Liver (tissue), 3 donors: Measurements from ENCODE around the gene USP15.

Experiments used
- ATF3 ChIP-seq: IDR thresholded peaks from 2 replicates; pipeline ENCODE4 v1.6.1; 2016; ENCODE audit warnings: antibody characterized with exemption
- CTCF ChIP-seq: fragments of 150-350 bp; IDR thresholded peaks from 2 replicates; pipeline ENCODE4 v1.5.1; 2017; ENCODE audit warnings: improper control_type of control experiment, low read depth, low read length; ENCODE audit not compliant: missing input control
- FOXA1 ChIP-seq: IDR thresholded peaks from 2 replicates; pipeline ENCODE4 v1.6.1; 2016; ENCODE audit warnings: antibody characterized with exemption
- FOXA2 ChIP-seq: IDR thresholded peaks from 2 replicates; pipeline ENCODE4 v1.6.1; 2016; ENCODE audit warnings: antibody characterized with exemption
- GABPA ChIP-seq, 2 donors: IDR thresholded peaks in 1 of 2; conservative IDR thresholded peaks in 1 of 2; 2 replicates each; pipeline ENCODE4 v1.6.1; 2016; ENCODE audit warnings: antibody characterized with exemption in 2 of 2, mild to moderate bottlenecking in 1 of 2, moderate library complexity in 1 of 2
- JUND ChIP-seq, 2 donors: IDR thresholded peaks; 2 replicates each; pipeline ENCODE4 v1.6.1; 2016; ENCODE audit warnings: antibody characterized with exemption in 2 of 2
- MAX ChIP-seq: IDR thresholded peaks from 2 replicates; pipeline ENCODE4 v1.6.1; 2016; ENCODE audit warnings: antibody characterized with exemption
- REST ChIP-seq: IDR thresholded peaks from 2 replicates; pipeline ENCODE4 v1.6.1; 2016; ENCODE audit warnings: antibody characterized with exemption, mild to moderate bottlenecking
- RXRA ChIP-seq, 2 donors: IDR thresholded peaks; 2 replicates each; pipeline ENCODE4 v1.6.1; 2017 to 2018; ENCODE audit warnings: antibody characterized with exemption in 2 of 2, mild to moderate bottlenecking in 1 of 2
- SP1 ChIP-seq: IDR thresholded peaks from 2 replicates; pipeline ENCODE4 v1.6.1; 2018; ENCODE audit warnings: antibody characterized with exemption, mild to moderate bottlenecking
- TAF1 ChIP-seq: conservative IDR thresholded peaks from 2 replicates; pipeline ENCODE4 v1.6.1; 2016; ENCODE audit warnings: antibody characterized with exemption, mild to moderate bottlenecking
- ZBTB33 ChIP-seq: IDR thresholded peaks from 2 replicates; pipeline ENCODE4 v1.6.1; 2016; ENCODE audit warnings: antibody characterized with exemption
- donor health status: healthy.
- donor health status: healthy.

GRCh38 chr12:62260733-62261683 lies 804 bp downstream of the USP15 start:
- TF ChIP-seq MAX = no peak
- TF ChIP-seq GABPA (IDR thresholded peaks at IDR 0.05 in 1 of 2, conservative IDR thresholded peaks at IDR 0.05 in 1 of 2) = no peak
- no peak for TF ChIP-seq REST
- no peak for TF ChIP-seq RXRA (IDR thresholded peaks at IDR 0.05)
- TF ChIP-seq CTCF = no peak
- no peak for TF ChIP-seq FOXA2
- no peak for TF ChIP-seq JUND (IDR thresholded peaks at IDR 0.05)
- TF ChIP-seq ATF3 = no peak
- TF ChIP-seq TAF1 = no peak
- TF ChIP-seq SP1 = no peak
- no peak for TF ChIP-seq FOXA1
- no peak for TF ChIP-seq ZBTB33
